OCI-LY7 (cell line): Measurements from ENCODE around the gene ZNF341.

ENCODE experiments used
- EZH2phosphoT487 ChIP-seq: fragments of 200-600 bp; sonication (generic); IDR thresholded peaks from 2 replicates; pipeline ENCODE4 v1.6.1; 2018; ENCODE audit warnings: low read depth, borderline replicate concordance, mild to moderate bottlenecking, mixed run types, antibody characterized with exemption, low read length, moderate library complexity, mixed read lengths
- TF ChIP-seq, protein P1 (sequence below): fragments of 200-600 bp; sonication (generic); conservative IDR thresholded peaks from 2 replicates; pipeline ENCODE4 v1.5.1; 2014; ENCODE audit warnings: mild to moderate bottlenecking, antibody characterized with exemption, low read length, moderate library complexity, mixed read lengths

DNA sequence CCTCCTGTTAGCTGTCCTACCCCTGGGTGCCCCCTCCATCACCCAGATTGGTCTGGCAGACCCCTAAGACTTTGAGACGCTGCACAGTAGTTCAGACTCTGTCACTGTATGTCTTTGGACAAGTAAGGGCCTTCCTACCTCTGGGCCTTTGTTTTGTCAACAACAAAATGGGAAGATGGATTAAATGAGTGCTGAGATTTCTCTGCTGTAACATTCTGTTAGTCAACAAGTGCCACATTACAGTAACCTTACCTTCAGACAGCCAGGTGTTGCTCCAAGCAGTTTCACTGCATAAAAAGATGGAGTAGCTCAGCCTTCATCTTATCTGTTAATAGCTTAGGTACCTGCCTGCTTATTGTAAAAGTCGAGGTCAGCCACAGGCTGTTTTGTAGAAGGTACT, 95.3 kb downstream of the ZNF341 start:
- TF ChIP-seq, protein P1, sequence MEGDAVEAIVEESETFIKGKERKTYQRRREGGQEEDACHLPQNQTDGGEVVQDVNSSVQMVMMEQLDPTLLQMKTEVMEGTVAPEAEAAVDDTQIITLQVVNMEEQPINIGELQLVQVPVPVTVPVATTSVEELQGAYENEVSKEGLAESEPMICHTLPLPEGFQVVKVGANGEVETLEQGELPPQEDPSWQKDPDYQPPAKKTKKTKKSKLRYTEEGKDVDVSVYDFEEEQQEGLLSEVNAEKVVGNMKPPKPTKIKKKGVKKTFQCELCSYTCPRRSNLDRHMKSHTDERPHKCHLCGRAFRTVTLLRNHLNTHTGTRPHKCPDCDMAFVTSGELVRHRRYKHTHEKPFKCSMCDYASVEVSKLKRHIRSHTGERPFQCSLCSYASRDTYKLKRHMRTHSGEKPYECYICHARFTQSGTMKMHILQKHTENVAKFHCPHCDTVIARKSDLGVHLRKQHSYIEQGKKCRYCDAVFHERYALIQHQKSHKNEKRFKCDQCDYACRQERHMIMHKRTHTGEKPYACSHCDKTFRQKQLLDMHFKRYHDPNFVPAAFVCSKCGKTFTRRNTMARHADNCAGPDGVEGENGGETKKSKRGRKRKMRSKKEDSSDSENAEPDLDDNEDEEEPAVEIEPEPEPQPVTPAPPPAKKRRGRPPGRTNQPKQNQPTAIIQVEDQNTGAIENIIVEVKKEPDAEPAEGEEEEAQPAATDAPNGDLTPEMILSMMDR, result no peak
- TF ChIP-seq EZH2phosphoT487, result no peak
